K562 (cell line): ENCODE measurements around the gene BTG2. TPM values are rescaled to one million over a fixed set of nuclear protein-coding genes. Genes with fewer than 3 reads are reported as not detected.

Experiments used
- POLR2B ChIP-seq: fragments of 450-650 bp; IDR thresholded peaks from 2 replicates; pipeline ENCODE4 v1.6.1; 2018; ENCODE audit warnings: low read depth; ENCODE audit not compliant: partially characterized antibody
- ZFP36 ChIP-seq: fragments of 150-350 bp; IDR thresholded peaks from 2 replicates; pipeline ENCODE4 v1.6.1; 2018; ENCODE audit warnings: low read length, low read depth; ENCODE audit not compliant: partially characterized antibody
- ZNF239 ChIP-seq: fragments of 250-450 bp; sonication (Bioruptor Pico); IDR thresholded peaks from 2 replicates; pipeline ENCODE4 v1.4.0; 2020; ENCODE audit warnings: mild to moderate bottlenecking
- polyA plus RNA-seq, 8 experiments: library from polyadenylated mRNA; depleted of rRNA in 4 of 8; stranded (reverse) in 5 of 8; unstranded in 3 of 8; fragments of >200 nt; fragmentation: Nextera tagmentation in 2 of 8; fragmentation: Illumina TruSeq in 1 of 8; extraction: Ambion mirVana in 2 of 8; extraction: Trizol in 1 of 8; gene quantifications; 2 replicates each; pipeline versions ENCODE4 v1.2.1 to v1.2.3, GENCODE V29; 2011 to 2014; ENCODE audit warnings: inconsistent platforms in 1 of 8, missing spikeins in 1 of 8
- total RNA-seq, 7 experiments: library from RNA; depleted of rRNA in 6 of 7; stranded (reverse); fragments of >200 nt in 6 of 7; fragmentation: Illumina TruSeq in 2 of 7; extraction: Trizol in 2 of 7; gene quantifications; 2 replicates each; pipeline versions ENCODE4 v1.2.1 to v1.2.3, GENCODE V29; 2011 to 2021; ENCODE audit warnings: low replicate concordance in 1 of 7
- TF ChIP-seq, protein P1 (sequence below): sonication (generic); formaldehyde crosslinking; IDR thresholded peaks from 2 replicates; pipeline ENCODE4 v1.5.0; 2020; ENCODE audit warnings: missing genetic modification reagents
- TF ChIP-seq, protein P2 (sequence below), 2 experiments: fragments of 450-650 bp in 1 of 2; sonication (generic) in 1 of 2; formaldehyde crosslinking in 1 of 2; IDR thresholded peaks in 1 of 2; conservative IDR thresholded peaks in 1 of 2; 2 replicates each; pipeline versions ENCODE4 v1.6.1 to v1.8.1; 2016 to 2023; ENCODE audit warnings: mild to moderate bottlenecking in 2 of 2, moderate library complexity in 2 of 2, inconsistent platforms in 1 of 2, missing genetic modification reagents in 1 of 2
- TF ChIP-seq, protein P3 (sequence below): IDR thresholded peaks from 2 replicates; pipeline ENCODE4 v1.6.1; 2012; ENCODE audit warnings: low read depth, low read length, improper control_type of control experiment, borderline replicate concordance
- TF ChIP-seq, protein P4 (sequence below), 2 experiments: fragments of 450-650 bp in 1 of 2; IDR thresholded peaks; 2 replicates each; pipeline ENCODE4 v1.6.1; 2011 to 2017; ENCODE audit warnings: low read depth in 2 of 2, antibody characterized with exemption in 1 of 2, borderline replicate concordance in 1 of 2, low read length in 1 of 2, mild to moderate bottlenecking in 1 of 2, mixed read lengths in 1 of 2; ENCODE audit not compliant: control insufficient read depth in 1 of 2

BTG2 gene
- total and polyA plus RNA-seq, 9 of the 15 experiments (the other 6 are each of a cell fraction or from before 2014, with no cell fraction given): 2.3 to 41.9 (median 8.7) TPM

DNA sequence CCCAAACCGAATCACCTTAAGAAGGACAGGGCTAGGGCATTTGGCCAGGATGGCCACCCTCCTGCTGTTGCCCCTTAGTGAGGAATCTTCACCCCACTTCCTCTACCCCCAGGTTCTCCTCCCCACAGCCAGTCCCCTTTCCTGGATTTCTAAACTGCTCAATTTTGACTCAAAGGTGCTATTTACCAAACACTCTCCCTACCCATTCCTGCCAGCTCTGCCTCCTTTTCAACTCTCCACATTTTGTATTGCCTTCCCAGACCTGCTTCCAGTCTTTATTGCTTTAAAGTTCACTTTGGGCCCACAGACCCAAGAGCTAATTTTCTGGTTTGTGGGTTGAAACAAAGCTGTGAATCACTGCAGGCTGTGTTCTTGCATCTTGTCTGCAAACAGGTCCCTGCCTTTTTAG lies 3.6 kb downstream of the BTG2 start (continued):
- no peak for TF ChIP-seq ZNF239 (CRISPR knock-in tag)
- TF ChIP-seq POLR2B: peak; percentile 25
- TF ChIP-seq, protein P1, sequence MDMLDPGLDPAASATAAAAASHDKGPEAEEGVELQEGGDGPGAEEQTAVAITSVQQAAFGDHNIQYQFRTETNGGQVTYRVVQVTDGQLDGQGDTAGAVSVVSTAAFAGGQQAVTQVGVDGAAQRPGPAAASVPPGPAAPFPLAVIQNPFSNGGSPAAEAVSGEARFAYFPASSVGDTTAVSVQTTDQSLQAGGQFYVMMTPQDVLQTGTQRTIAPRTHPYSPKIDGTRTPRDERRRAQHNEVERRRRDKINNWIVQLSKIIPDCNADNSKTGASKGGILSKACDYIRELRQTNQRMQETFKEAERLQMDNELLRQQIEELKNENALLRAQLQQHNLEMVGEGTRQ (CRISPR knock-in tag): no peak
- no peak for TF ChIP-seq ZFP36
- TF ChIP-seq, protein P2, sequence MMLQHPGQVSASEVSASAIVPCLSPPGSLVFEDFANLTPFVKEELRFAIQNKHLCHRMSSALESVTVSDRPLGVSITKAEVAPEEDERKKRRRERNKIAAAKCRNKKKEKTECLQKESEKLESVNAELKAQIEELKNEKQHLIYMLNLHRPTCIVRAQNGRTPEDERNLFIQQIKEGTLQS (IDR thresholded peaks at IDR 0.05): no peak
- TF ChIP-seq, protein P2 (CRISPR knock-in tag; conservative IDR thresholded peaks at IDR 0.05): peak; percentile 27; the same call in 1 of the 2 replicates
- TF ChIP-seq, protein P3, sequence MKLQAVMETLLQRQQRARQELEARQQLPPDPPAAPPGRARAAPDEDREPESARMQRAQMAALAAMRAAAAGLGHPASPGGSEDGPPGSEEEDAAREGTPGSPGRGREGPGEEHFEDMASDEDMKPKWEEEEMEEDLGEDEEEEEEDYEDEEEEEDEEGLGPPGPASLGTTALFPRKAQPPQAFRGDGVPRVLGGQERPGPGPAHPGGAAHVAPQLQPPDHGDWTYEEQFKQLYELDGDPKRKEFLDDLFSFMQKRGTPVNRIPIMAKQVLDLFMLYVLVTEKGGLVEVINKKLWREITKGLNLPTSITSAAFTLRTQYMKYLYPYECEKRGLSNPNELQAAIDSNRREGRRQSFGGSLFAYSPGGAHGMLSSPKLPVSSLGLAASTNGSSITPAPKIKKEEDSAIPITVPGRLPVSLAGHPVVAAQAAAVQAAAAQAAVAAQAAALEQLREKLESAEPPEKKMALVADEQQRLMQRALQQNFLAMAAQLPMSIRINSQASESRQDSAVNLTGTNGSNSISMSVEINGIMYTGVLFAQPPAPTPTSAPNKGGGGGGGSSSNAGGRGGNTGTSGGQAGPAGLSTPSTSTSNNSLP: no peak
- TF ChIP-seq, protein P4, sequence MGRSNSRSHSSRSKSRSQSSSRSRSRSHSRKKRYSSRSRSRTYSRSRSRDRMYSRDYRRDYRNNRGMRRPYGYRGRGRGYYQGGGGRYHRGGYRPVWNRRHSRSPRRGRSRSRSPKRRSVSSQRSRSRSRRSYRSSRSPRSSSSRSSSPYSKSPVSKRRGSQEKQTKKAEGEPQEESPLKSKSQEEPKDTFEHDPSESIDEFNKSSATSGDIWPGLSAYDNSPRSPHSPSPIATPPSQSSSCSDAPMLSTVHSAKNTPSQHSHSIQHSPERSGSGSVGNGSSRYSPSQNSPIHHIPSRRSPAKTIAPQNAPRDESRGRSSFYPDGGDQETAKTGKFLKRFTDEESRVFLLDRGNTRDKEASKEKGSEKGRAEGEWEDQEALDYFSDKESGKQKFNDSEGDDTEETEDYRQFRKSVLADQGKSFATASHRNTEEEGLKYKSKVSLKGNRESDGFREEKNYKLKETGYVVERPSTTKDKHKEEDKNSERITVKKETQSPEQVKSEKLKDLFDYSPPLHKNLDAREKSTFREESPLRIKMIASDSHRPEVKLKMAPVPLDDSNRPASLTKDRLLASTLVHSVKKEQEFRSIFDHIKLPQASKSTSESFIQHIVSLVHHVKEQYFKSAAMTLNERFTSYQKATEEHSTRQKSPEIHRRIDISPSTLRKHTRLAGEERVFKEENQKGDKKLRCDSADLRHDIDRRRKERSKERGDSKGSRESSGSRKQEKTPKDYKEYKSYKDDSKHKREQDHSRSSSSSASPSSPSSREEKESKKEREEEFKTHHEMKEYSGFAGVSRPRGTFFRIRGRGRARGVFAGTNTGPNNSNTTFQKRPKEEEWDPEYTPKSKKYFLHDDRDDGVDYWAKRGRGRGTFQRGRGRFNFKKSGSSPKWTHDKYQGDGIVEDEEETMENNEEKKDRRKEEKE (IDR thresholded peaks at IDR 0.05; ENCODE audit: borderline replicate concordance in 1 of 2, control insufficient read depth in 1 of 2, low read depth in 2 of 2, low read length in 1 of 2): 0 out of 4 replicates have a peak, but pooled peaks of 1 of the 2 experiments have one; percentile 35
- TF ChIP-seq, all 486 proteins: peak for 4
